ENCODE data around the gene LRRTM4.
"Not testable (repeated sequence)": the region's sequence is repeated elsewhere in the genome, so short reads cannot be mapped to it uniquely, and the experiment has no call there.

- TF ChIP-seq EZH2 (IDR thresholded peaks at IDR 0.05; ENCODE audit: insufficient read depth, poor library complexity, severe bottlenecking); EZH2phosphoT487 (IDR thresholded peaks at IDR 0.05; ENCODE audit: insufficient read depth, low read depth): not testable (repeated sequence)
These were observed 492.9 kb downstream of the LRRTM4 start for GRCh38 chr2:77029237-77029636.

Data from GM23248 (cell line).